Suppressor macrophage treated with lipopolysaccharide for 4 hours (primary cell): ENCODE data around the gene TMEM235.

ENCODE experiments used
- DNase-seq: peaks from one replicate; pipeline ENCODE4 v3.0.0-alpha.2; 2020

The TMEM235 gene

GRCh38 chr17:78255953-78256706 is 24.7 kb downstream of the TMEM235 start:
- DNase-seq: no peak

GRCh38 chr17:78256707-78257591 is 25.5 kb downstream of the TMEM235 start:
- DNase-seq: no peak

DNA sequence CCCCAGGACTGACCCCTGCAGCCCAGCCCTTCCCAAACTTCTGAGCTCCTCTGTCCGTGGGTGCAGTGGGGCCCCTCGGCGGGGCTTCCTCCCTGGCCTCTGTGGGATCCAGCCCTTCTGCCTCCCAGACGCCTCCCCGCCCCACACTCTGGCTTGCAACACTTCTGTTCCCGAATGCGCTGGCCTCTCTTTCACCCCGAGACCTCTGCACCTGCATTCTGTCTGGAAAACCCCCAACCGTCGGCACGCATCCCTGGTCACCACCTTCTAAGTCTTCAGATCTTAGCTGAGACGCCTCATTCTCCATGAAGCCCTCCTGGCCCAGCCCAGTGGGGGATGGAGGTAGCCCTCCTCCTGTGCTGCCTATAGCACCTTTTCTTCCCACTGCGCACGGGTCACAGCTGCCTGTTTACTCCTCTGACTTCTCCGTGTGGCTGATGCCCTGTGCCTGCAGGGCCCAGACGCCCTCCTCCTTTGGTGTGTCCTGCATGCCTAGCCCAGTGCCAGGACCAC is 26.4 kb downstream of the TMEM235 start:
- DNase-seq: peak; percentile 22

- DNase-seq: peak; percentile 70
Observed at GRCh38 chr17:78258323-78259191, 27.1 kb downstream of the TMEM235 start.

DNA sequence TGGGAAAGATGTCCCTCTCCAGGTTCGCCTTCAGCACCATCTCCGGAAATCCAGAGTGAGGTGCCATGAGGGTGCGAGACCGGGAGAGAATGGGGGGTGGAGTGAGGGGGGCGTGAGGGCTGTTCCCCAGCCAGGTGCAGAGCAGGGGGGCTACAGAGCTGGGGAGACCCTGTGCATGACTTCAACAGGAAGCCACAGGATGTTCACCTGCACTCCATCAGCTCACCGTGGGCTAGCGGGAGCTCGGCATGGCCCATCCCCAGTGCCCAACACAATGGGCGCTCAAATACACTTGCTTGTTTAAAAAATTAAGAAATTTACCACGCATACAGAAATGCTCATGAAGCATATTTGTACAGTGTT is 27.7 kb downstream of the TMEM235 start:
- DNase-seq: no peak

DNA sequence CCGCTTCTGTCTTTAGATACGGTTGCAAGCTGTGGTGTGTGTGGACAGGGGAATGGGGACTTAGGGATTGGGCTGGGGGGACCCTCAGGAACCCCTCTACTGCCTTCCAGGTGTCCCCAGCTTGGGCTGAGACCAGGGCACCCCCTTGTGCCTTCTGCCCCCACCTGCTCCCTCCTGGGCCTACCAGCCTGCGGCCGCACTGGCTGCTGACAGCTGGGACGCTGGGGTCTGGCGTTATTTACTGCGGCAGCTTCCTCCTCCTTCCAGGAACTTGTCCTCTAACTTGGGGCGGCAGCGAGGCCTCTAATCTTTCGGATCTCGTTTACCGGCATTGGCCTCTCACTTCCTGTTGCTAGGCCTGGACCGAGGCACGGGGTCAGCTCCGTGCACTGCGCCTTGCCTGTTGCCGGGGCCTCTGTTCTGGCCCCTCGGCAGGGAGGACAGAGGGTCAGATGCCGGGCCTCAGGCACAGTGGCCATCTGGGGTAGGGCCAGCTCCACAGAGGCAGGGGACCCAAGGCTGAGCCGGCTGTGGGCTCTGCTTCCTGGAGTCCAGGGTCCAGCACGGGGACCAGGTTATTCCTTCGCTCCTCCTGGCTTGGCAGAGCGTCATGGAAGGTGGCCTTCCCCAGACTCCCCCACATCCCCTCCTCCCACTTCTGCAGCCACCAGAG is 31.8 kb downstream of the TMEM235 start:
- DNase-seq: peak; percentile 70

DNA sequence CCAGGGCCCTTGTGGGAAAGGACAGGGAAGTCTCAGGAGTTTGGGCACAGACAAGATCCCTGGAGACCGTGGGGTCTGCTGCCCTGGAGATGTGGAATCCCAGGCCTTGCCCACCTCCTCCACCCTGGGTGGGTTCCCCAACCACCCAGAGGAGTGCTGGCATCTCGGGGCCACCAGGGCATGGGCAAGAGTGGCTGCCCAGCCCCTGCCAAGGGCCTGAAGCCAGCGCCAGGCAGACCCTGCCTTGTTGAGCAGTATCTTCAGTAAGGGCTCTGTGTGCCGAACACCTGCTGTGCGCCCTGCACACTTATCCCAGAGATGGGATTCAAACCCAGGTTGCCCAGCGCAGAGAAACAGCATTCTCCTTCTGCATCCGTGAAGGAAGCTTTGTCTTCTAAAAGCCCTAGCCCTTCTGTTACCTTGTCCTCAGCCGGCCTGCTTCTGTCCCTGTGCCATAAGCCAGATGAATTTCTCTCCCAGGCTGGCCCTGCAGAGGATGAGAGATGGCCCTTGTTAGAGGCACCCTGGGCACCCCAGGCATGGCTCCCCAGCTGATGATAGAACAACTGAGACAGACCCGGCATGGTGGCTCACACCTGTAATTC is 32.4 kb downstream of the TMEM235 start:
- DNase-seq: no peak

- DNase-seq: no peak
Observed at GRCh38 chr17:78264590-78264989, 33.2 kb downstream of the TMEM235 start.

DNA sequence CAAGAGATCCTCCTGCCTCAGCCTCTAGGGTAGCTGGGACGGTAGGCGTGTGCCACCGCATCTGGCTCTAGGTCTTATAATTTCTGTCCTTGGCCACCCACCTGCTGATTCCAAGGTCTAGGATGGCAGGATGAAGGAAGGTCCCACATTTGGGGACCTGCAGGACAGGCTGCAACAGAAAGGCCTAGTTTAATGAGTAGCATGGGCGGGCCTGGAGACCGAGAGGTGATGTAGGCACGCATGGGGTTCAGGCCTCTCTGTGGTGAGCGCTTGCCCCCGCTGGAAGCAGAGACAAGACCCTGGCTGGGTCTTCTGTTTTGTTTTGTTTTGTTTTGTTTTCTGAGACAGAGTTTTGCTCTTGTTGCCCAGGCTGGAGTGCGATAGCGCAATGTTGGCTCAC is 33.7 kb downstream of the TMEM235 start:
- no peak for DNase-seq

DNA sequence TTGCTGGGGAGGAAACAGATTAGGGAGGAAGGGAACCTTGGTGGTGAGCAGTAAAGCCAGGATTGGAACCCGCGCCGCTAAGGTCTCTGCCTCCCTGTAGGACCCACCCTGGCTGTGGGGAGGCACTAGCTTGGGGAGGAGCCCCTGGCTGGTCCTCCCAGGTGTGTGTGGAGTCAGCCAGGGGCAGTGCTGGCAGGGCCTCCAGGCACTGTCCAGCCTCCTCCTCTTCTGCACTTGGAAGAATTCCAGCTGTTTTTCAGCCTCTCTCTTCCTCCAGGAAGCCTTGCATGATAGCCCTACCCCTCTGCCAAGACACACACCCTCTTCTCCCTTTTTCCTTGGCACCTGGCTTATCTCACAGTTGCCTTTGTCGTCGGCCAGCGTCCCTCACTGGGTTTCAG is 34.8 kb downstream of the TMEM235 start:
- DNase-seq: no peak

DNA sequence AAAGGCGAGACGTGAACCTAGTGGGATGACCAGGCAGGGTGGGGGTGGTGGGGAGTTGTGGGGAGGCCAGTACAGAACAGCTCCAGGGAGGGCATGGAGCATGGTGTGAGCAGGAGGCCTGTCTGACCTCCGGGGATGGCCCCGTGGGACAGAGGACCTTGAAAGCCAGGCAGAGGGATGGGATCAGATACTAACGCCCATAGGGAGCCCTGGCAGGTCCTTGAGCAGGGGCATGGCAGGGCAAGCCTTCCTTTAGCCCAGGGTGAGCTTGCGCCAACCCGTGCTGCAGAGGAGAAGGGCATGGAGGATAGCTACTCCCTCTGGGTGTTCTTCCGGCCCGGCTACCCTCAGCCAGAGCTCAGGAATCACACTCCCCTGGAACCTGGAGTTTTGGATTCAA is 35.3 kb downstream of the TMEM235 start:
- DNase-seq: no peak

DNA sequence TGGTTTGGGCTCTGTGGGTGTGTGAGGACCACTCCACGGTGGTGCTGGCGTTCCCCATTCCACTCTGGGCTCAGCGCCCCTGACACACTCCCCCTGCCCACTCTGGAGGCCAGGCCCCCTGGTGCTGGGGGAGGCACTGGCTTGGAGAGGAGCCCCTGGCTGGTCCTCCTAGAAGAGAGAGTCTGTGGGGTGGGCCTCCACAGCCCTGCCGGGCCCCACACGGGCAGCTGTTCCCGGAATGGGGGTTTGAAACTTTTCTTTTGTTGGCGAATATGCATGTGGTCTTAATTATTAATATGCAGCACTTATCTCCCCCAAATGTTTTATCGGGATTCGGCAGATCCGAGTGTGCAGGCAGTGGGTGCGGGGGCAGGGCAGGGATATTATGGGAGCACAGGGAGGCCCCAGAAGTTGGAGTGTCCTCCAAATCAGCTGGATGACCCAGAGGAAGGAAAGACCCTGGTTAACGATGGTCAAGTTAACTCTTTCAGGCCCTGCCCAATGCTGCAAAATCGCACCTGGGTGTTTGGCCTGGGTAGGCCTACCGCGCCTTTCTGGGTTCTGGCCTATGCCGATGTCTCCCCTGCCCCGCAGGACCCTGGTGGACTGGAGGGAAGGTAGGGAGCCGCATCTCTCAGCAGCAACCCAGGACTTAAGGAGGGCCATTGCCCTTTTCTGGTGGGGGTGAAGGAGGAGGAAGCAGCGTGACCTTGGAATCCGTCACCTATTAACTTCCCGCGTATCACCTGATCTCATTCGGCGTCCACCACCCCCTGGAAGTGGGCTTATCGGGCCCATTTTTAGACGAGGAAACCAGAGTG is 36.0 kb downstream of the TMEM235 start:
- DNase-seq: no peak

DNA sequence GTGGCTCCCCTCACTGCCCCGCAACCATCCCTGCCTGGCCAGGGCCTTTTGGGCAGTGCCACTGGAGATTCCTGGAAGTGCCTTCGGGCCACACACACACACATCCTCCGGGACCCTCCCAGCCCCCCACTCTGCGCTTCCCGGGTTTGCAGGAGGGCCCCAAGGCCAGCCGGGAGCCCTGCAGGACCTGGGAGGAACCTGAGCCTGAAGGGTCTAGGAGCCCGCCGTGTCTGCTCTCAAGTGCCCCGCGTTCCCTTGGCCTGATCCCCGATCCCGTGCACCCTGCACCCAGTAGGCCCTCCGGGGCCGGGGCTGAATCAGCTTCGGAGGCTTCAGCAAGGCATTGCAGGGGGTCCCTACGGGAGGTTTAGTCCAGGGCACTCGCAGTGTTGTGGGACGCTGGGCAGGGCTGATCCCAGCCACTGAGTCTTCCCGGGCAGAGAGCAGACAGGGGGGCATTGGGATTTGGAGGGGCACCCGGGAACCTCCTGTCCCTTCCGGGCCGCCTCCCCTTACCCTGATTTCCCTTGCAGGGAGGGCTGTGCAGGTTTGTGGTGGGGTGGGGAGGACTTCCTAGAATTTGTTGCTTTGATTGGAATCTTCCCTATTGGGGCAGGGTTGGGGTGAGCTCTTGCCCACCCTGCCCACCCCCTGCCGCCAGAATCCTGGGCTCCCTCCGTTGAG is 36.9 kb downstream of the TMEM235 start:
- no peak for DNase-seq

GRCh38 chr17:78268951-78269905 is 37.8 kb downstream of the TMEM235 start:
- DNase-seq: no peak

GRCh38 chr17:78269955-78270381 is 38.5 kb downstream of the TMEM235 start:
- no peak for DNase-seq

DNA sequence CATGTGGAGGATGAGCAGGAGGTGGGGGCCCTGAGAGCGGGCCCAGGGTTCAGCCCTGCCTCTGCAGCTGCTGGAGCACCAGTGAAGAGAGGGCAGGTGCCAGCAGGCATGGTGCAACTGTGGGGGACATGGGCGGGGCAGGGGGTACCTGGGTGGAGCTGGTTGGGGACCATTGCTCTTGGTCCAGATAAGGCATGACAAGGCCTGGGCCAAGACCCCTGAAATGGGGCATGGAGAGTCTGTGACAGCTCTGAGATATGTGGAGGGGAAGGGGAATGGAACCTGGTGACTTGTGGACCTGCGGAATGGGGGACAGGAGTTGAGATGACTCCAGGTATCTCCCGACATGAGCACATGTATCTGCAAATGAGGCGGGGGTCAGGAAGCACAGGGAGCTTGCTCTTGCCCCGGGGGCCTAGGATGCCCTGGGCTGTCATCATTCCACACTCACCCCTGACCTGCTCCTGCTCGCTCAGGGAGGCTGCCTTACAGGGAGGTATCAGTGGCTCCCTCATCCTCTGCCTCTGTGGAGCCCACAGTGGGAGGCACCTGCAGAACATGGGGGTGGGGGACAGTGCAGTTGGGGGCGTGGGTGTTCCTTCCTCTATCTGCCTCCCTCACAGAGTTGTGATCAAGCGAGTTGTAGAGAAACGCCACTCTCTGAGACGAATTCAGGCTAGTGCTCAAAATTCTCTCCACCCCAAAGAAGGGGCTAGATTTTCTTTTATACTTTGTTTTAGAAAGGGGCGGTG is 40.2 kb downstream of the TMEM235 start:
- no peak for DNase-seq

- peak; percentile 66 for DNase-seq
Observed at GRCh38 chr17:78272181-78272913, 40.9 kb downstream of the TMEM235 start.

DNA sequence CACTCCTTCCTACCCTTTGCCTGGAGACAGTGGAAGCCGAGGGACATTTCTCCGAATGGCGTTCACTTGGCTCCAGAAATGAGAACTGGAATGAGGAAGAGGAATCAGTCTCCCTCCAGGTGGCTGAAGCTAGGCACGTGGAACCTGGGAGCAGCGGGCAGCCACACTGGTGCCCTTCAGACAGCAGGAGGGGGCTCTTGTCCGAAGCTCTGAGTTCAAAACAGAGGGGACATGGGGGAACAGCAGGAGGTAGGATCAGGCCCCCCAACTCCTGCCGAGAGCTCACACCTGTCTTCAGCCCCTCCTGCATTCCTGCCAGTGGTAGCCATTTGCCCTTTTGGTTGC is 41.5 kb downstream of the TMEM235 start:
- no peak for DNase-seq
